ENCODE measurements around the gene GNPTAB.
"Not testable (repeated sequence)": the region's sequence is repeated elsewhere in the genome, so short reads cannot be mapped to it uniquely, and the experiment has no call there.

GNPTAB gene

DNA sequence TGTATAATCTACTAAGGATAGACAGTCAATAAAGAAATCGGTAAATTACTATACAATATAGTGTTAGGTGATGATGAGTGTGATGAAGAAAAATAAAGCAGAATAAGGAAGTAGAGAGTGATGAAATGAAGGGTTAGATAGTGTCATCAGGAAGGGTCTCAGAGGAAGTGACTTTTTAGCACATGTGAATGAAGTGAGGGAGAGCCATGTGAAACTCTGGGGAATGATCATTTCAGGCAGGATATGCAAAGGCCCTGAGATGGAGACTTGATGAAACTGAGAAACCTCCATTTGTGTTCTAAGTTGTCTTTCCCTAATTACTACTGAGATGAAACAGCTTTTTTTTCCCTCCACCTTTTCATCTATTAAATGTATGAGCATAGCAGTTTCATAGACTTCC lies 19.4 kb upstream of the GNPTAB start:
- DNase-seq, result peak; percentile 75

DNA sequence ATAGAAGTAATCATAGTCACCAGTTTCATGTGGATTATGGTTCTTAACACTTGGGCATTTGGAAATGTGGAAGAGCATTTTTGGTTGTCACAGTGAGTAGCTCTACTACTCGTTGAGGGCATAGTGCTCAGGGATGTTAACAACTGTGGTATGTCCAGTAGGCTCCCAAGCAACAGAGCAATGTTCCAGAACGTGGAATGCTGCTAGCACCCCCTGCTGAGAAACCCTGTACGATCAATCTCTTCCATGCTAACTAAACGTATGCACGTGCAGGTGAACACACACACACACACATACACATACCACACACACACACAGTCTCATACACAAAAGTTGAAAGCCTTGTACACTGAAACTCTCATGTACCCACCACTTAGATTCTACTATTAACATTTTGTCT lies 16.6 kb upstream of the GNPTAB start:
- no peak for DNase-seq

- no peak for DNase-seq
These were observed 14.5 kb upstream of the GNPTAB start for GRCh38 chr12:101845137-101845711.

DNA sequence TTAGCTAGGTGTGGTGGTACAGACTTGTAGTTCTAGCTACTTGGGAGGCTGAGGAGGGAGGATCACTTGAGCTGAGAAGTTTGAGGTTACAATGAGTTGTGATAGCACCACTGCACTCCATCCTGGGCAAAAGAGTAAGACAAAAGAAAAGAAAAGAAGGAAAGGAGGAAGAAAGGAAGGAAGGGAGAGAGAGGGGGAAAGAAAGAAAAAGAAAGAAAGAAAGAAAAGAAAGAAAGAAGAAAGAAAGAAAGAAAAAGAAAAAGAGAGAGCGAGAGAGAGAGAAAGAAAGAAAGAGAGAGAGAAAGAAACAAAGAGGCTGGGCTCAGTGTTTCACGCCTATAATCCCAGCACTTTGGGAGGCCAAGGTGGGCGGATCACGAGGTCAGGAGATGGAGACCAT lies 10.3 kb upstream of the GNPTAB start:
- no peak for DNase-seq

- DNase-seq, result peak; percentile 20
These were observed 8.8 kb upstream of the GNPTAB start for GRCh38 chr12:101839324-101840283.

DNA sequence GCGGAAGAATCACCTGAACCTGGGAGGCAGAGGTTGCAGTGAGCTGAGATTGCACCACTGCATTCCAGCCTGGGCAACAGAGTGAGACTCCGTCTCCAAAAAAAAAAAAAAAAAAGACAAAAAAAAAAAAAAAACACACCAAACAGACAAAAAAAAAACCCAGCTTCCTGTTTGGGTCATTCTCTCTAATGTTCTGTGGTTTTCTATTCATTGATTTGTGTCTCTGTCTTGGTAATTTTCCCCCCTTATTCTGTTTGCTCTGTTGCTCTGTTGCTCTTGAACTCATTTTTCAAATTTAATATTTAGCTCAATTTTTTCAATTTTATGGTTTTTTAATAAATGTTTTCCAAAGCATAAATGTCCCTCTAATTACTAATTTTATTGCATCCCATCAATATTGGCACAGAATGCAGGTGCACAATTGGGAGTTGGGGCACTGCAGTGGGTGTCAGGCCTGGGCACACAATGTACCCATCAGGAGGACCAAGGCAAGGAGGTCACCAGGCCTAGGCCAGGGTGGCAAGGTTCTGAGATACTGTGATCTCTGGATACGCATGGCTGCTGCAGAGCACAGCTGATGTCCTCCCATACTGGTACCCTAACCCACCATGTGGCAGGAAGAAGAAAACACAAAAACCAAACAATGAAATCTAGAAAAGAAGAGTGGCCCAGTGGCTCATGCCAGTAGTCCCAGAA lies 8.0 kb upstream of the GNPTAB start:
- DNase-seq, result no peak

- no peak for DNase-seq
These were observed 1.3 kb upstream of the GNPTAB start for GRCh38 chr12:101832030-101832429.

DNA sequence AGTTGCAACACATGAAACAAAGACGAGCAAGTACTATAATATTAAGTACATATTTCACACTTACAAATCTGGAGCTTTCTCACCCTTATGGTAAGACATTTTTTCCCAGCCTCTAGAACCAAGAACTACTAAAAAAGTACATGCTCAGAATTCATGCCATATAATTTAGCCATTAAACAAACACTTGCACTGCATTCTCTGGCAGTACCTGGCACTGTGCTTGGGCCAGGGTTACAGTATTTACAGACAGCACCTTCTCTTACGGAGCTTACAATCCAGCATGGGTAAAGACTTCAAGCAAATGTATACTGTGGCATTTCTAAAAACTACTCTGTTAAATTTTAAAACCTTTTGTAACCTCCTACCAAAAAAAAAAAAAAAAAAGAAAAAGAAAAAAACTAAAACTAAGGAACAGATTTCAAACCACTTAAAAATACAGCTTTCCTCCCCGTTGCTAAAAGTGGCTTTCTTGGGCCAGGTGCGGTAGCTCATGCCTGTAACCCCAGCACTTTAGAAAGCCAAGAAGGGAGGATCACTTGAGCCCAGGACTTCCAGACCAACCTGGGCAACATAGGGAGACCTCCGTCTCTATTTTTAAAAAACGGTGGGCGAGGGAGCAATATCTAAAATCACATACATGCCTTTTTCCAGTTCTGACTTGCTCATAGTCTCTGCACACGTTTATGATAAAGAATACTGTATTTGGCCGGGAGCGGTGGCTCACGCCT lies 956 bp downstream of the GNPTAB start:
- DNase-seq, result no peak

- no peak for DNase-seq
These were observed 2.1 kb downstream of the GNPTAB start for GRCh38 chr12:101828463-101829196.

- DNase-seq, result peak; percentile 64
These were observed 3.9 kb downstream of the GNPTAB start for GRCh38 chr12:101826766-101827368.

DNA sequence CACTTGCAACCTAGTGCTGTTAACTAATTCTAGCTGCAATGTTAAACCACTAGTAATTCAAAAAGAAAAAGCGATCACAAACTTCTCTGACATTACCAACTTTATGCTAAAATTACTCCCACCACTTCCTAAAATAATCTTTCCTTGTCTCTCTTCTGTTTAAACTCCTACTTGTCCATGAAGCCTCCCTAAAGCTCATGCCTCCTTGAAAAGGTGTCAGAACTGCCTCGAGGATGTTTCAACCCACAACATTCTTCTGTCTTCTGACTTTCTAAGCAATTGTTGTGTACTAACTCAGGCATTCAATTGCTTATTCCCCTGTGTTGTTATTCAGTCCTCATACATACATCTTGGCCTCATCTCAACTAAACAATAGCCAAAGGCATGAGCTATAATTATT lies 5.9 kb downstream of the GNPTAB start:
- DNase-seq, result no peak

GRCh38 chr12:101823891-101824290 lies 6.9 kb downstream of the GNPTAB start:
- DNase-seq, result peak; percentile 81

- DNase-seq, result no peak
These were observed 7.7 kb downstream of the GNPTAB start for GRCh38 chr12:101823039-101823438.

GRCh38 chr12:101819467-101819866 lies 11.3 kb downstream of the GNPTAB start:
- DNase-seq, result no peak

GRCh38 chr12:101818689-101819088 lies 12.1 kb downstream of the GNPTAB start:
- not testable (repeated sequence) for DNase-seq

- no peak for DNase-seq
These were observed 17.6 kb downstream of the GNPTAB start for GRCh38 chr12:101813117-101813516.

GRCh38 chr12:101812716-101813115 lies 18.0 kb downstream of the GNPTAB start:
- DNase-seq, result not testable (repeated sequence)

DNA sequence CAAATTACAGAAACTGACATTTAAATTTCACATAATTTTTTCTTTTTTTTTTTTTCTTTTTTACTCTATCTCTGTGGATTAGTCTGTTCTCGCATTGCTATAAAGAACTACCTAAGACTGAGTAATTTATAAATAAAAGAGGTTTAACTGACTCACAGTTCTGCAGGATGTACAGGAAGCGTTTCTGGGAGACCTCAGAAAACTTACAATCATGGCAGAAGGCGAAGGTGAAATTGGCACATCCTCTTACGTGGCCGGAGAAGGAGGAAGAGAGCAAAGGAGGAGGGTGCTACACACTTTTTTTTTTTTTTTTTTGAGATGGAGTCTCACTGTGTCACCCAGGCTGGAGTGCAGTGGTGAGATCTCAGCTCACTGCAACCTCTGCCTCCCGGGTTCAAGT lies 19.4 kb downstream of the GNPTAB start:
- DNase-seq, result peak; percentile 27

- no peak for DNase-seq
These were observed 21.6 kb downstream of the GNPTAB start for GRCh38 chr12:101809208-101809607.

GRCh38 chr12:101806265-101806664 lies 24.5 kb downstream of the GNPTAB start:
- peak; percentile 24 for DNase-seq

DNA sequence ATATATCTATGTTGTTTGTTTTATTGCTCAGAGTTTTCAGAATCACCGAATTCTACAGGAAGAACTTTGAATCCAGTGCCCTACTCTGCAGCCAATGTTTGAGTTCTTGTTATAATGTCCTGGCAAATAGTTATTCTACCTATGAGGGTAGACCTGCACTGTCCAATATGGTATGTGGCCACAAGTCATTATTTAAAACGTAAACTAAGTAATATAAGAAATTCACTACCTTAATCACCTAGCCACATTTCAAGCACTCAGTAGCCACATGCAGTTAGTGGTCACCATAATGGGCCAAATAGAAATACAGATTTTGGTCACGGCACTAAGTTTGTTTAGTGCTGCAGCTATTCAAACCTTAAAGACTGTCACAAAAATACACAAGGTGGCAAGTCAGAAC lies 26.4 kb downstream of the GNPTAB start:
- DNase-seq, result no peak

- DNase-seq, result no peak
These were observed 26.8 kb downstream of the GNPTAB start for GRCh38 chr12:101803978-101804377.

Measured in MV-4-11 (cell line).